Measurements from ENCODE around the gene DHRS11. TPM values are rescaled to one million over a fixed set of nuclear protein-coding genes. Genes with fewer than 3 reads are reported as not detected.
A peak's percentile ranks its signal among the peaks of the same experiment; 100 is the strongest.

DHRS11 gene
- total and polyA plus RNA-seq, 8 donors = 6.5 to 15.4 (median 8.3) TPM

DNA sequence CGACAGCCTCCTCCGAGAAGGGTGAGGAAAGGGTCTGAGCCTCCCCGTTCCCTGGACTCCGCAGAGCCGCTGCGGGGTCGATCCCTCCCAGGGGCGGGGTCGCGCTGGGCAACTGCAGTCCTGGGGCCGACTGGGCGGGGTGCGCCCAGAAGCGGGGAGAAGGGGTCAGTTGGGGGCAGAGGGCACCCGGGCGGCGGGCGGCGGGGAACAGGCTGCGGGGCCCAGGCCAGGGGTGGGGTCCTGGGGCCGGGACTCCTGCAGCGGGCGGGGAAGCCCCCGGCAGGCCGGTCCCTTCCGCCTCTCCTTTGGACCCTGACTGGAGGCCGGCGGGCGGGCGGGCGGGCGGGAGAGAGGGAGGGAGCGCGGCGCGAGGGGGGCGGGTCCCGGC, 46.6 kb upstream of the DHRS11 start:
- H3K4me1 ChIP-seq = peaks cover 20 to 40% (median 29%) of the 10 kb centered on the region in 3 donors
- intact Hi-C loops (cut with DNase I) = no loop called here
- H3K9me3 ChIP-seq = no peaks in the 10 kb centered on the region
- 0 to 1% methylated on average over 14 to 37 of the region's 38 CpGs for WGBS, 2 donors
- DNase-seq = no peak
- H3K4me3 ChIP-seq = peak overlapping the region; percentile 68 to 97 (median 95)
- ATAC-seq = peak; percentile 33 to 57 (median 52)
- FAIRE-seq = no peak
- no peaks in the 10 kb centered on the region for H3K36me3 ChIP-seq
- no peaks in the 10 kb centered on the region for H3K27me3 ChIP-seq
- H3K27ac ChIP-seq = peak overlapping the region; percentile 98 to 99 (median 99)
- TF ChIP-seq, protein P1, sequence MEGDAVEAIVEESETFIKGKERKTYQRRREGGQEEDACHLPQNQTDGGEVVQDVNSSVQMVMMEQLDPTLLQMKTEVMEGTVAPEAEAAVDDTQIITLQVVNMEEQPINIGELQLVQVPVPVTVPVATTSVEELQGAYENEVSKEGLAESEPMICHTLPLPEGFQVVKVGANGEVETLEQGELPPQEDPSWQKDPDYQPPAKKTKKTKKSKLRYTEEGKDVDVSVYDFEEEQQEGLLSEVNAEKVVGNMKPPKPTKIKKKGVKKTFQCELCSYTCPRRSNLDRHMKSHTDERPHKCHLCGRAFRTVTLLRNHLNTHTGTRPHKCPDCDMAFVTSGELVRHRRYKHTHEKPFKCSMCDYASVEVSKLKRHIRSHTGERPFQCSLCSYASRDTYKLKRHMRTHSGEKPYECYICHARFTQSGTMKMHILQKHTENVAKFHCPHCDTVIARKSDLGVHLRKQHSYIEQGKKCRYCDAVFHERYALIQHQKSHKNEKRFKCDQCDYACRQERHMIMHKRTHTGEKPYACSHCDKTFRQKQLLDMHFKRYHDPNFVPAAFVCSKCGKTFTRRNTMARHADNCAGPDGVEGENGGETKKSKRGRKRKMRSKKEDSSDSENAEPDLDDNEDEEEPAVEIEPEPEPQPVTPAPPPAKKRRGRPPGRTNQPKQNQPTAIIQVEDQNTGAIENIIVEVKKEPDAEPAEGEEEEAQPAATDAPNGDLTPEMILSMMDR (IDR thresholded peaks at IDR 0.05) = no peak

DNA sequence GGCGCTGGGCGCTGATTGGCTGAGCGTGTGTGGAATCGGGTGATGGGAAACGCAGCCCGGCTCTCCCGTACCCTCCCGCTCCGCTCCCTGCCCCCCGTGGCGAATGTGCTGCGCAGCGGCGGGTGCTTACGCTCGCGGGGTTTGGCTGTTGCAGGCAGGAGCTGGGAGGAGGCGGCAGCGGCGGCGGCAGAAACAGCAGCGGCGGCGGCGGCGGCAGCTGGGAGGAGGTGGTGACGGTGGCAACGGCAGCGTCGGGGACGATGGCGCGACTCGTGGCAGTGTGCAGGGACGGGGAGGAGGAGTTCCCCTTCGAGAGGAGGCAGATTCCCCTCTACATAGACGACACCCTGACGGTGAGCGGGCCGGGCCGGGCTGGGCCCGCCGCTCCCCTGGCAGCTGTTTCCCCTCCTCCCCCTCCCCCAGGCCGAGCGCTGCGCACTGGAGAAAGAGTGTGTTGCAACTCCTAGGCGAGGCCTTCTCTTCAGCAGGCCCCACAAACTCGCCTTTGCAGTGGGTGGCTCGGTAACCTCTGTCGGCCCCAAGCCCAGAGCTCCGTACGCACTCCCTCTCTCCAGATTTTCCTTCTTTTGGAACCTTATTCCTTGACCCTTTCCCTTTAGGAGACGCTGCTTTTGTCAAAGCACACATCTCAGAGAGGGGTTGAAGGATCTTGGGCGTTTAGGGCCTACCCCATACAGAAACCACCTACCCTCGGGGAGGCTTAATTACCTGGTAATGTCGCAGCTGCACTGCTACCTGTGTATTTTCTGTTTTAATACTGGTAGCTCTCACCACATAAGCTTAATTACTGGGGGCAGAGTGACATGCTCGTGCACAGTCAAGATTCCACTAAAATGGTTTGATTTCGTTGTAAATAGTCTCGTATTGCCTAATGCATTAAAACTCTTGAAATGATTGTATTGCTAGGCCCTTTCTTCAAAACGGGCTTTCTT, 45.9 kb upstream of the DHRS11 start:
- 0% methylated on average over 41 to 60 of the region's 60 CpGs for WGBS, 2 donors
- DNase-seq = peak; percentile 95 to 99 (median 98)
- no peaks in the 10 kb centered on the region for H3K27me3 ChIP-seq
- H3K36me3 ChIP-seq = no peaks in the 10 kb centered on the region
- peak; percentile 84 to 91 (median 89) for ATAC-seq
- H3K4me1 ChIP-seq = peaks cover 20 to 45% (median 29%) of the 10 kb centered on the region in 3 donors
- H3K9me3 ChIP-seq = no peaks in the 10 kb centered on the region
- peak overlapping the region; percentile 68 to 97 (median 95) for H3K4me3 ChIP-seq
- TF ChIP-seq, protein P1 (IDR thresholded peaks at IDR 0.05) = no peak
- H3K27ac ChIP-seq = peak overlapping the region; percentile 98 to 99 (median 99)
- no peak for FAIRE-seq
- intact Hi-C loops (cut with DNase I) = no loop called here

DNA sequence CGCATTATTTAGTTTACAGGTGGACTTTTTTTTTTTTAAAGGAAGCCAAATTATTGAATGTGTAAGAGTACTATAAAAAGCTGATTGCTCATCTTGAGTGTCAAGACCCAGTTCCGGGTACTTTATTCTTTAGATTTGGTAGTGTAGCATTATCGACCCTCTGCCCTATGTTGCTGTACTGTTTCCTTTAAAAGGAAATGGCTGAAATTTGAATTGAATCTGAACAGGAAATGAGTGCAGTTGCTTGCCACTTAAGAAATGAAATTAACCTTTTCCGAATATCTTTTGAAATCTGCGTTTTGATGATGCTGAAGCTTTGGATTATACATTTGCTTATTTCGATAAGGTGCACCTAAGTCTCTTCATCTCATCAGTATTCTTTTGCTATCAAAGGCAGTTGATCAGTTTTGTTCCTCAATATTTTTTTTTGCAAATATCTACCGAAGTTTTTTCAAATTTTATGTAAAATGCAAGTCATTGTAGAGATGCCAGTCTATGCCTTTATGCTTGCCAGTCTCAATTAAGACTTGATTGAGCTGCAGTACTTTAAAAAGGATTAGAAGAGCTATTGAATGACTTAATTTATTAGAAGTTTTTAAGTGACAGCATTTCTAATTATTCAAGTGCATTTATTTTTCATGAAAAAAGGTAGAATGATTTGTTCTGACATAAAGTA, 45.1 kb upstream of the DHRS11 start:
- Histone ChIP-seq H3K4me1 (peaks cover 20 to 48% (median 29%) of the 10 kb centered on the region in 3 donors), H3K27ac (peak overlapping the region in 3 of 4 donors; percentile 99), H3K27me3 (no peaks in the 10 kb centered on the region), H3K36me3 (no peaks in the 10 kb centered on the region), H3K4me3 (peak overlapping the region; percentile 68 to 97 (median 95)), H3K9me3 (no peaks in the 10 kb centered on the region)
- ATAC-seq = no peak
- DNase-seq = no peak
- WGBS, 2 donors = 6 to 7% methylated on average over 7 of the region's 7 CpGs
- TF ChIP-seq, protein P1 (IDR thresholded peaks at IDR 0.05) = no peak
- FAIRE-seq = no peak
- intact Hi-C loops (cut with DNase I) = no loop called here

DNA sequence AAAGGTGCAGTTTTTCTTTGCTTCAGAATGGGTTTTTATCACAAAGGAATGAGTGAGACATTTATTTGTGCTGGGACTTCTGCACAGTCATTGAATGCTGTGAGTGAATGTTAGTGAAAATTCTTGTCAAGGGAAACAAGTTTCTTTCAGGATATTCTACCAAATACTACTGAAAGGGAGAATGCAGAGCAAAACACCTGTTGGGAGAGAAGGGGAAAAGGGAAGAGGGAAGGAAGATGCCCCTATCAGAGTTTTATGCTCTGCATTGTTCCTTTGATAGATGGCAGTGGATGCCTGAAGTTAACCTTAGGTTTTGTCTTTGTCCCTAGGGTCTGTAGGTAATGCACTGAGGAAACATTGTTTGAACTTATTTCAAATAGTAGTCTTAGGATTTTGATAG, 43.9 kb upstream of the DHRS11 start:
- H3K36me3 ChIP-seq = no peaks in the 10 kb centered on the region
- FAIRE-seq (no peak), ATAC-seq (no peak), DNase-seq (no peak)
- H3K27me3 ChIP-seq = no peaks in the 10 kb centered on the region
- H3K9me3 ChIP-seq = no peaks in the 10 kb centered on the region
- intact Hi-C loops (cut with DNase I) = no loop called here
- no peak overlapping the region for H3K27ac ChIP-seq
- TF ChIP-seq, protein P1 (IDR thresholded peaks at IDR 0.05) = no peak
- H3K4me1 ChIP-seq = peaks cover 21 to 48% (median 29%) of the 10 kb centered on the region in 3 donors
- peak overlapping the region in 1 of 4 donors; percentile 2 for H3K4me3 ChIP-seq
